Measurements from ENCODE around the gene CIROP.
"Not testable (repeated sequence)": the region's sequence is repeated elsewhere in the genome, so short reads cannot be mapped to it uniquely, and the experiment has no call there.

Gene CIROP

DNA sequence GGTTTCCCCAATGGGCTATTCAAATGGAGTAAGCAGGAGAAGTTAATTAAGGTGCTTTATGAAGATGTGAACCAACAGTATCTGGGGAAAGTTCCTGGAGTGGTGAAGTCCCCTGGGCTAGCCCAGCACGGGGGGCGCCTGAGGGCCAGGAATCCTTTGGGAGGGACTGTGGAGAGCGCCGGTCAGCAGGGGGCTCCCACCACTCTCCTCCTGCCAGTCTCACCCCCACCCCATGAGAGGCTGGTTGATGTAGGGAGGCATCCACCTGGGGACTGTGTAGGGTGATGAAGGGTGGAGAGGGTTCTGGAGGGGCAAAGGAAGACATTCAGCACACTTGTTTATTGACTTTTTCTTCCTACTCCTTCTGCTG lies 9.9 kb upstream of the CIROP start:
- no peak for DNase-seq (ENCODE audit: low spot score)

DNA sequence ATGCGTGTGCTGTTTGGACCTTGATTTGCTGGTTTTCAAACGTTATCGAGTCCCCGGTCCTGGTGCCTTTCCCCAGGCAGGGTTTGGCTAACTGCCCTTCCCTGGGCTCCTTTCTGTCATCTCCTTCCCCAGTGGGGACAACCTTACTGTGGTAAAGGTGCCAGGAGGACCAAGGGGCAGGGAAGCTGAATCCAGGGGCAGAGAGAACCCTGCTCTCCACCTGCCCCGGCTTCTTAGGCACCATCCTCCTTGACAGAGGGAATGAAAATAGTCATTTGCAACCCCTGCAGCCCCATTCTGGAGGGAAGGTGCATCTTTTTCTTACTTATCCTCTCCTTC lies 9.3 kb upstream of the CIROP start:
- no peak for DNase-seq (ENCODE audit: low spot score)

DNA sequence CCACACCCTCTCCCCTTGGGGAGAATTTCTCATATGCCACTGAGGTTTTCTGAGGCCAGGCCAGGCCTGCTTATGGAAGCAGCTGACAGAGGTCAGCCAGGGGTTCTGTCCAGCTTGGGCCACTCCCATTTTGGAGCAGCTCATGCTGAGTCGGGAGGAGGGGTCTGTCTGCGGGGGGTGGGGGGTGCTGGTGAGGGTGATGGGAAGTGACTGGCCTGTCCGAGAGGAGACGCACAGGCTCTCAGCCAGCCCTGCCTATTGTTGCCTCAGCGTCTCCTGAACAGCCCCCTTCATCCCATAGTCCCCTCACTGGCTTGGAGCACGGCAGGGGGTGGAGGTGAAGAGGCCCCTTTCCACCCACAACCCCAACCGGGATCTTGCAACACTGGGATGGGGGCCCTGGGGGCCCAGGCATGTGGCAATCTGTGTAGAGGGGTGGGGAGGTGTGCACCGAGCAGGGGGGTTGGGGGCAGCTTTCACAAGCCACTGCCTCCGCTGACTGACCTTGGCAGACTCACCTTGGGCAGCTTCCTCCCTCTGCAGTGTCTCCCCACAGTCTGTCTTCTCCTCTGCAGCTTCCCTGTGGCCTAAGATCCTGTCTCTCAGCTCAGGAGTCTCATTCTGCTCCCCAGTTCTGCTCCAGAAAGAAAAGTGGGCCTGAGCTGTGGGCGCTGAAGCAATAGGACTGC lies 8.8 kb upstream of the CIROP start:
- peak; percentile 39 for DNase-seq (ENCODE audit: low spot score)

DNA sequence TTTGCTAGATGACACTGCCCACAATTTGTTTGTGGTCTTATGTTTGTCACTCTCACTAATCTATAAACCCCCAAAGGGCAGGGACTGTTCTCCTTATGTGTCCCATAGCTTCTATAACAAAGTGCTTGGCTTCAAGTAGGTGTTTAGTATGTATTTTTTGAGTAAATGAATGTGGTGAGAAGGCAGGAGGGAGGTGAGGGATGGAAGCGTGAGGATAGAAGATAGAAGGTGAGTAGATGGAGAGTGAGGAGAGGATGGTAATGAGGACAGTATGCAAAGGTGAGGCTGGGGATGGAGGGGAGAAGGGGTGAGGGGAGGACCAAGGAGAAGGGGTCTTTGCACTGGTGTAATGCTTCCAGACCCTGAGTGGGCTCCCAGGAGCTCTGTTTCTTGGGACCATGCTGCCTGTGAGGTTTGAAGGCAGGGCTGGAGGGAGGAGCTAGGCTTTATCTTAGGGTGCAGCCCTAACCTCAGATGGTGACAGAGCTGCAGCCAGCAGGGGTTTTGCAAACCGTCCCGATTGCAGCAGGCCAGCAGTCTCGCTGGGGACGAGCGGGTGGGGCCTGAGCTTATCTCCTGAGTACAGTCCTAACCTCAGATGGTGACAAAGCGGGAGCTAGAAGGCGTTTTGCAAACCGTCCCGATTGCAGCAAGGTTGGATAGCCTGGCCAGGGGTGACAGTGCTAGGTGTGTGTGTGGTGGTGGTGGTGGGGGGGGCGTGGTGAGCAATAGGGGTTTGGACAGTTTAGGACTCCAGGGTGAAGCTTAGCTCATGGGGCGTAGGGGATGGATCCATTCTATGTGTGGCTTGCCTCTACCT lies 7.8 kb upstream of the CIROP start:
- DNase-seq (ENCODE audit: low spot score) = no peak

DNA sequence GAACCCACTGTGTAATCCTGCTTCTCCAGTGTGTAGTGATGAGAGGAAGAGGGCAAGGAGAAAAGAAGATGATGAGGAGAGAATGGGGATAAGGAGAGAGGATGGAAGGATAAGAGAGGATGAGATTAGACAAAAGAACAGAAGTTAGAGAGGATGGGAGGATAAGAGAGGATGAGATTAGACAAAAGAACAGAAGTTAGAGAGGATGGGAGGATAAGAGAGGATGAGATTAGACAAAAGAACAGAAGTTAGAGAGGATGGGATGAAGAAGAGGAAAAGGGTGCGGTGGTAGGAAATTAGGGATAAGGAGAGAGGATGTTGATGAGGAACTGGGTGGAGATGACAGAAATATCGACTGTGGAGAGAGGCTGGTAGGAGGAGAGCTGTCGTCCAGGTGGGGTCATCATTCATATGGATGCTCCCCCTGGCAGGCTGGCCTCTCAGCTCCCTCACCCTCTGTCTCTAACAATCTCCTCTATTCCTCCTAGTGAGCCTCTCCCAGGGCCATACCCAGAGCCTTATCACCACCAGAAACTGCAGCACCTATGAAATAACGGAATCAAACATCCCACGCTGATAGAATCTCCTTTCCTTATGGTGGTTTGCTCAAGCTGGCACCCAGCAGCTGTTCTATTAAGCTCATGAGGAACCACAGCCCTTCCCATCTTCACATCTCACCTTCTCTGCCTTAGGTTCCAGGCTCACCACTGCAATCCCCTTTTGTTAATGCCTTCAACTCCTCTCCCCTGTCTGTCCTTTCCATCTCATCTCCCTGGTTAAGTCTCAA lies 6.0 kb upstream of the CIROP start:
- DNase-seq (ENCODE audit: low spot score) = no peak

DNA sequence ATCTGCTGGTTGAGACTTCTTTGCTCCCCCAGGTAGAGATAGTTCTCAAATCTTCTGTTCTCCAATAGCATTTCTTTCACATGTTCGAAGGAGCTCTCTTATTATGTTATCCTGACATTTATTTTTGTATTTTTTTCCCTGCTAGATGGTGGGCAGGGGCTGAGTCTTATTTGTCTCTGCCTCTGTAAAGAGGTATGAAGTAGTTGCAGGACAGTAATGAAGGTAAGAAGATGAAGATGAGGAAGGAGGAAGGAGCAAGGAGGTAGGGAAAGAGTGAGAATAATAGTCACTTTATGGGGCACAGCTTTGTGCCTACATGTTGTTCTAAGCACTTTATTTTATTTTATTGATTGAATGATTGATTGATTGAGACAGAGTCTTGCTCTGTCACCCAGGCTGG lies 5.0 kb upstream of the CIROP start:
- no peak for DNase-seq (ENCODE audit: low spot score)

DNA sequence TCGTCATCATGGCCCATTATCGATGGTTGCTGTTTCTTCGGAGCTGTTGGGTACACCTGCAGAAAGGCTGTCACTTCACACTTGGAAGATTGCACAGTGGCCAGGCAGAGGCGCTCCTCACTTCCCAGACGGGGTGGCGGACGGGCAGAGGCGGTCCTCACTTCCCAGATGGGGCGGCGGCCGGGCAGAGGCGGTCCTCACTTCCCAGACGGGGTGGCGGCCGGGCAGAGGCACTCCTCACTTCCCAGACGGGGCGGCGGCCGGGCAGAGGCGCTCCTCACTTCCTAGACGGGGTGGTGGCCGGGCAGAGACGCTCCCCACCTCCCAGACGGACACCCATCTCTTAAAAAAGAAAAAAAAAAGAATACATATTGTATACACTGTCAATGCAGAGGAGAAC lies 3.4 kb upstream of the CIROP start:
- not testable (repeated sequence) for DNase-seq (ENCODE audit: low spot score)

DNA sequence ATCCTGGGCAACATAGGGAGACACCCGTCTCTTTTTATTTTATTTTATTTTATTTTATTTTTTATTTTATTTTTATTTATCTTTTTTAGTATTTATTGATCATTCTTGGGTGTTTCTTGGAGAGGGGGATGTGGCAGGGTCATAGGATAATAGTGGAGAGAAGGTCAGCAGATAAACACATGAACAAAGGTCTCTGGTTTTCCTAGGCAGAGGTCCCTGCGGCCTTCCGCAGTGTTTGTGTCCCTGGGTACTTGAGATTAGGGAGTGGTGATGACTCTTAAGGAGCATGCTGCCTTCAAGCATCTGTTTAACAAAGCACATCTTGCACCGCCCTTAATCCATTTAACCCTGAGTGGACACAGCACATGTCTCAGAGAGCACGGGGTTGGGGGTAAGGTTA lies 2.8 kb upstream of the CIROP start:
- not testable (repeated sequence) for DNase-seq (ENCODE audit: low spot score)

DNA sequence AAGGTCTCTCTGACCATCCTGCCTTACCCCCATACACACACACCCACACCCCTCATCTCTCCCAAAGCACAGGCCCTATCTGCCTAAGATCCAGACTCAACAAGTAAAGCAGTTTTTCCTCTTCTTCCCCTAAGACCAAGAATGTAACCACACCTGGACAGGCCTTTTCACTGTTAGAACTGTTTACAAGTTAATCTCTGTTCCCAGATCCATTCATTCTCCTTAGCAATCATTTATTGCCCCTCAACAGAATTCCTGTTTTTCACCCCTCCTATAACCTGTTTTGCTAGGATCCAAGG lies 1.9 kb upstream of the CIROP start:
- no peak for DNase-seq (ENCODE audit: low spot score)

DNA sequence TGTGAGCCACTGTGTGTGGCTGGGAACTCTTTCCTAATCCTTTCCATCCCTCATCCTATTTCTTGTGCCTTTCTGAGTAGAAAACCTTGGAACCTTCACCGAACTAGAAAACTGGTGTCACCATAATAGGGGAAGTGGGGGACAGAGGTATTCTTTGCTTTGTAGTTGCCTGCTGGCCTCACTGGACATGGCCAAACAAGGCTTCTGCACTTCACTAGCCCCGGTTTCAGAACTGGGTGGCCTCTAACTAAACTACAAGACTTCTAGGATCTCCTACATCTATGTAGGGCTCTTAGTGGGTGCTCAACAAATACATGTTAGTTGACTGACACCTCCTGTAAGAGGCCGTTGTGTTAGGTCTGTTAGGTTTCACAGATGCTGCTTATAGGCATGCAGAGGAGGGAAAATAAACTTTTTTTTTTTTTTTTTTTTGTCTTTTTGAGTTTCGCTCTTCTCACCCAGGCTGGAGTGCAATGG lies 597 bp upstream of the CIROP start:
- DNase-seq (ENCODE audit: low spot score) = no peak

DNA sequence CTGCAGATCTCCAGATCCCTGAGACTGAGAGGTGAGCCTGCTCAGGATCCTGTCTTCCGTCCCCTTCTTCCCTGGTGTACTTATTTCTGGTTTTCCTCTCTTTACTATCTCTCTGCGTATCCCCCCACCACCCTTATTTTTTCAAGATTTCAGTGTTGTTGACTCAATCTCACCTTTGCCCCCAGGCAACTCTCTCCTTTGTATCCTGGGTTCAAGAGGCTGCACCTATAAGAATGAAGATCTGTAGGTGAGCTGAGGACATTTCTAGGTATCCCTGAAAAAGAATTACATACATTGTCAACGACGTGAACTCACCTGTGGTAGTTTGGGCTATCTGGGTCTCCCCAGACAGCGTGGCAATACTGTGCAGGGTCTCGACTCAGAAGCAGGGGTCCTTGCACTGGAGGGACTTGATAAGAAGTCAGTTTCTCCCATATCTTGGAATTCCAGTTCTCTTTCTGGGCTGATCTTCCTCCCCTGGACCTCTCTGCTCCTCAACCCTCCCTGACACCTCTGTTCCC lies 659 bp downstream of the CIROP start:
- no peak for DNase-seq (ENCODE audit: low spot score)

DNA sequence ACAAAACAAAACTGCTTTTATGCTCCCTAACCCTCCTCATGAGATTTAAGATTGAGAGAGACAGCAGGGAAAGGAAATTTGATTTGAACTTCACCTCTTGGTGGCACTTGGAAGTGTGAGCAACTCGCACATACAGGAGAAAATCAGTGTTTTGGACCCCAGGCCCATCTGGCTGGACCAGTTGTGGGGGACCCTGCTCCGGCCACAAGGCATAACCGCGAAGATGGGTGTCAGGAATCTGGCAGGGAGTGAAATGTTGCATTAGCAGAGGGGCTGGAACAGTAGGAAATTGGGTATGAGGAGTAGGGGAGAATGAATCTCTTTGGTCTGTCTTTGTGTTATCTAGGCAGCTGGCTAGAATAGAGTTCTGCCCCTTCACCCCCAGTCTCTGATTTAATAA lies 1.2 kb downstream of the CIROP start:
- DNase-seq (ENCODE audit: low spot score) = no peak

DNA sequence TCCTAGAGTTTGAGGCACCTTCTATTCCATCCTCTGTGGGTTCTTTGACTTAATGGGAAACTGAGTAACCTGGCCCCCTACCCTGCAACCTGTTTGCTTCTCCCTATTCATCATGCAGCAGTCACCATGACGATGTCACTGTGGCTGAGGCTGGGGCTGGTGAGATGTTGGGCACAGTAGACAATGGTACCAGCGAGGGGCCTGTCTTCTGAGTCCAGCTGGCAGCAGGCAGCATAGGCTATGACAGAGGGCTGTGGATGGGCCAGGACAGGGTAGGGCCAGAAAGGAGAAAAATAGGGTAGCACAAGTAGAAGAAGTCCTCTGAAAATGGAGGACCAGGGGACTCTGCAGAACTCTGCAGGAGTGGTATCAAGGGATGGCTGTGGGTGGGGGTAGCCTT lies 2.0 kb downstream of the CIROP start:
- no peak for DNase-seq (ENCODE audit: low spot score)

DNA sequence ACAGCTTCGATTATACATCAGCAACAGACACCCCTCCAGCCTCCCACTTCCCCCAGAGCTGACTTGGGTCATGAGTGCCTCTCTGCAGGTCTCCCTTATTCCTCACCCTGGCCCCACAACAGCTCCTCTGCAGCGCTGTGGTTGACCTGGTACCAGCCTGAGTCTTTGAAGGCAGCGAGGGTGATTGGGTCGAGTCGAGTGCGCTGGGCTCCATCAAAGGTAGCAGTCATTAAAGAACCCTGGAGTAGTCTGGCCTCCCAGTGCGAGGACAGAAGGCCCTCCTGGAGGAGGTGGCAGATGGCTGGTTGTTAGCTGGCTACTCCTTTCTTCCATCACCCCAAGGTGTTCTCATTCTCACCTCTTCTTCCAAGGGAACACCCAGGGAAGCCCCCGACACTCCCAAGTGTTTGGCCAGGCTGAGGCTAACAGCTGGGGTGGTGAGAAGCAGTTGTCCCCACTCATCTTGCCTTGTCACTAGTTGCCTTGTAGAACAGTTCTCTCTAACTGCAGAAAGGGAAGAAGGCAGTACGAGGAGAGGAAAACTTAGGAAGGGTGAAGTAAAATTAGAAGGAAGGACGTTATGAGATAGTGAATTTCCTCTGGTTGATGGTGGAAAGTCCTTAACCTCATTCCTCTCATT lies 2.7 kb downstream of the CIROP start:
- DNase-seq (ENCODE audit: low spot score) = no peak

DNA sequence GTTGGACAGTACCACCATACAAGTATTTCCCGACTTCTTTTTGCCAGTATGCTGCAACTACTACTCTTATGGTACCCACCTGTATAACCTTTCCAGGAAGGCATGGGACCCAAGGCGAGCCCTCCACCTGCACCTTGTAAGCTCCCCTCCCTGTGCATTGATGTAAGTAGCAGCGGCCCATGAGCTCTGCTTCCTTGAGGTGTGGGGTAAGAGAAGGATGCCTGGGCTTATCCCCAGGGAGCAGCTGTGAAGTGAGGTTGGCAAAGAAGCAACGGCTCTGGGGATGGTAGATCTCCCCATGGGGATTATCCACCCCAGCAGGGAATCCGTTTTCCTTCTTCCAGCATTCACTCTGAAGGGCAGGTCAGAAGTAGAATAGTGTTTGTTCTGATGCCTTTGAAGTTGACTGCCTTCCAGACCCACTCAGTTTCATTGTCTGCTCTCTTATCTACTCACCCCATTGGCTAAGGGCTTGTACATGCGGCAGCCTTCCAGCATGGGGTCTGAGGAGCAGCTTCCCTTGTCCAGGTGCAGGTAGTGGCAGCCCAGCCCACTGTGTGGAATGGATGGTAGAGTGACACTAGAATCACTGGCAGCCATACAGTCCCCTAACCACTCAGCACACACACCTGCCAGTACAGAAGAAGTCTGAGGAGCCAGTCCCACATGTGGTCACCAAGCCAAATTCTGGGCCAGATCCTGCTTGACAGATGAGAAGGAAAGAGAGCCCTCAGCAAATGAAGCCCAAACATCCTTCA lies 3.4 kb downstream of the CIROP start:
- no peak for DNase-seq (ENCODE audit: low spot score)

DNA sequence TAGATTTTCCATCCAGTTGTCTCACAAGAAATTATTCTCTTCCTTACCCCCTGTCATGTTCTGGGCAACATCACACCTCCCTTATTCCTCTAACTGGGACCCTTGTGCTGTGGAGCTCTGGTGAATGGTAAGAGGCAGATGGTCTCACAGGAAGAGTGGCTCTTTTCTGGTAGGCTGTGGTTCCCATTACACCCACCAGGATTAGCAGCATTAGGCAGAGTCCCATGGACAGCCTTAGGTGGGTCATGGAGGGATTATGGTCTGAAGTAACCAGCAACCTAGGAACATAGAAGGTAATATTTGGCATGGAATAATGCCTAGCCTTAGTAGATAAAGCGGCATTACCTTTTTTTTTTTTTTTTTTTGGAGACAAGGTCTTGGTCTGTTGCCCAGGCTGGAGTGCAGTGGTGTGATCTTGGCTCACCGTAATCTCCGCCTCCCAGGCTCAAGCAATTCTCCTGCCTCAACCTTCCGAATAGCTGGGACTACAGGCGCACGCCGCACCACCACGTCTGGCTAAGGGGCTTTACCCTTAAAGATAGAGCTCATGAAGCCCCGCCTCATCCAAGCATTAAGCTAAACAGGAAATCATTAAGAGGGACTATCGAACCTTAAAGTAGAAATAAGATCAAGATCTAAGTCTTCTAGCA lies 5.5 kb downstream of the CIROP start:
- no peak for DNase-seq (ENCODE audit: low spot score)

DNA sequence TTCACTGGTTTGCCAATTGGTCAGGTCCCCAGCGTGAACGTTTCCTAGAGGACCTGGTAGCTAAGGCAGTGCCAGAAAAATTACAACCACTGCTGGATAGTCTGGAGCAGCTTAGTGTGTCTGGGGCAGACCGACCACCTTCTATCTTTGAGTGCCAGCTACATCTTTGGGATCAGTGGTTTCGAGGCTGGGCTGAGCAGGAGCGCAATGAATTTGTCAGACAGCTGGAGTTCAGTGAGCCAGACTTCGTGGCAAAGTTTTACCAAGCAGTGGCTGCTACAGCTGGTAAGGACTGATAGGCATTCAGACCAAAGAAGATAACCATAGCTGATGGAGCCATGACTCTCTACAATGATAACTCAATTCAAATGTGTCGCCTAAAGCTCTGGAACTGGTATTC lies 7.0 kb downstream of the CIROP start:
- DNase-seq (ENCODE audit: low spot score) = no peak

DNA sequence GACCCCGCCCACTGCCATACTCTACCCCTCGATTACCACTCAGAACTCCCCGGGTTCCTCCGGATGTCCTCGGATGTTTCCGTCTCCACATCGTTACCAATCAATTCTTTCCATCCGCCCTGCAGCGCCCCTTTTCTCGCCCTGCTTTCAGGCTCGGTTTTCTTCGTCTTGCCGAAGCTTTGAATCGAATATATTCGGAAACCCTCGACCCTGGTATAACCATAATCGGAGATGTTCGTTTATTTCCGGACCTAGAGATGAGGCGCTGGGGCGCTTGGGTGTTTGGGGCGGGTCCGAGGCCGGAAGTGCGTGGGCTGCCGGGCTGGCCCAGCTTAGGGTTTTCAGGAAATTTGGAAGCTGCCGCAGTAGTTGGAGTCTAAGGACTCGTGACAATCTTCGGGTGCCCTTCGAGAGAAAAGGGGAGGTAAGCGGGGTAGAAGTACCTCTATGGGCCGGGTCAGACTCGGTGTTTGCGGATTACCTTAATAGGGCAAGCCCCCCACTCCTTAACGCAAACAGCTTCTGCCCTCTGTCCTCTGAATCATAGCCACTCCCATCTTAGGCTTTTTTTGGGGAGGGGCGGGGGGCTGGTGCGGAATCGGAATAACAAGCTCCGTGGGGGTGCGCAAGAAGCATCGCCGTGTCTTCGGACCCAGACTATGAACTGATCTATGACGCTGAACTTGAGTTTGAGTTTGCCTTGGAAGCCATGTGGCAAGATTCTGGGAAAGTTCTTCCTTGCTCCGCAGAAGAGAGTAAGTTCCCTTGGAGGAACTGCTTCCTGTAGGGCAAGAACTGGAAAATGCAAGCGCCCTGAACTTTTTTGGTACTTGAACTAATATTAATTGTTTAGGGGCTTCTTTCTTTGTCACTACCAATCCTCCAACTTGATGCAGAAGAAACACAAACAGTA lies 9.3 kb downstream of the CIROP start, which contains the start of gene C14orf119:
C14orf119 (plus strand) TSS at position 310 of the 913 bp plus-strand sequence. CDS start 2,154 bp downstream, outside the sequence.
- peak; percentile 98 for DNase-seq (ENCODE audit: low spot score)

DNA sequence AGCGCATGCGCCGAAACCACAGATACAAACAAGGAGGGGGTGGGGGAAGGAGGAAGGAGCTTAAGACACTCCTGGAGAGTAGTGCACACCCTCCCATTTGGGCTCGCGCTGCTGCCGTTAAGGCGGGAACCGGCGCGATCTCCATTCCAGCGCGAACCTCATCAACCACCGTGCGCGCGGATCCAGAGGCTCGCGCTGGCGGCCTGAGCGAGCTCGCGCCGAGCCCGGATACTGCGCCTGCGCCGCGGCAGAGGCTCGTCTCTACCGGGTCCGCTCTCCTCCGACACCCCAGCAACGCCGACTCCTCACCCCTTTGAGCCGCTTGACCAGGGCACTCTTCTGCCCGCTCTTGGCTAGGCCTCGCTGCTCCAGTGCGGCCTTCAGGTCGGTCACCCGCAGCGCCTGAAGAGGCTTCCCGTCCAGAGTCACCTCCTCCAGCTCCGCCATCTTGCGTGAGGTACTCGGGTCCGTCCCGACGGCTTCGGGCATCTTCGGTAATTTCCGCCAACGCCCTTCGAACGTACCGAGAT lies 10.1 kb downstream of the CIROP start, which contains the start of gene ACIN1:
ACIN1 (minus strand) TSS at position 471 of the 530 bp plus-strand sequence; CDS start at position 447, 24 bp downstream.
- peak; percentile 86 for DNase-seq (ENCODE audit: low spot score)
